ENCODE data around the gene CDHR2.

CDHR2 gene

GRCh38 chr5:176633598-176633997, 84.5 kb downstream of the CDHR2 start:
- DNase-seq (ENCODE audit: low read depth in 2 of 2, low spot score in 1 of 2) = no peak

- no peak for DNase-seq (ENCODE audit: low read depth in 2 of 2, low spot score in 1 of 2)
These were observed 87.3 kb downstream of the CDHR2 start for GRCh38 chr5:176636426-176636825.

GRCh38 chr5:176637556-176637955, 88.4 kb downstream of the CDHR2 start:
- no peak for DNase-seq (ENCODE audit: low read depth in 2 of 2, low spot score in 1 of 2)

GRCh38 chr5:176638437-176638836, 89.3 kb downstream of the CDHR2 start:
- DNase-seq (ENCODE audit: low read depth in 2 of 2, low spot score in 1 of 2) = no peak

- no peak for DNase-seq (ENCODE audit: low read depth in 2 of 2, low spot score in 1 of 2)
These were observed 90.1 kb downstream of the CDHR2 start for GRCh38 chr5:176639208-176639607.

- no peak for DNase-seq (ENCODE audit: low read depth in 2 of 2, low spot score in 1 of 2)
These were observed 90.8 kb downstream of the CDHR2 start for GRCh38 chr5:176639981-176640380.

- DNase-seq (ENCODE audit: low read depth in 2 of 2, low spot score in 1 of 2) = no peak
These were observed 91.5 kb downstream of the CDHR2 start for GRCh38 chr5:176640616-176641015.

GRCh38 chr5:176642675-176643490, 93.7 kb downstream of the CDHR2 start:
- DNase-seq (ENCODE audit: low read depth in 2 of 2, low spot score in 1 of 2) = no peak

- no peak for DNase-seq (ENCODE audit: low read depth in 2 of 2, low spot score in 1 of 2)
These were observed 94.5 kb downstream of the CDHR2 start for GRCh38 chr5:176643491-176644219.

GRCh38 chr5:176644294-176644693, 95.2 kb downstream of the CDHR2 start:
- no peak for DNase-seq (ENCODE audit: low read depth in 2 of 2, low spot score in 1 of 2)

GRCh38 chr5:176644878-176645670, 95.9 kb downstream of the CDHR2 start:
- no peak for DNase-seq (ENCODE audit: low read depth in 2 of 2, low spot score in 1 of 2)
